Subcutaneous preadipocyte (primary cell): Measurements from ENCODE around the gene EXTL1. TPM values are rescaled to one million over a fixed set of nuclear protein-coding genes. Genes with fewer than 3 reads are reported as not detected.

Source experiments
- small RNA-seq: library from RNA; depleted of rRNA; stranded (forward); fragments of <200 nt; gene quantifications from one replicate; pipeline ENCODE3, GENCODE V24; 2012
- total RNA-seq: library from RNA; depleted of rRNA; stranded (reverse); fragments of >200 nt; gene quantifications from 2 replicates; pipeline ENCODE4 v1.2.3, GENCODE V29; 2012

The EXTL1 gene, protein sequence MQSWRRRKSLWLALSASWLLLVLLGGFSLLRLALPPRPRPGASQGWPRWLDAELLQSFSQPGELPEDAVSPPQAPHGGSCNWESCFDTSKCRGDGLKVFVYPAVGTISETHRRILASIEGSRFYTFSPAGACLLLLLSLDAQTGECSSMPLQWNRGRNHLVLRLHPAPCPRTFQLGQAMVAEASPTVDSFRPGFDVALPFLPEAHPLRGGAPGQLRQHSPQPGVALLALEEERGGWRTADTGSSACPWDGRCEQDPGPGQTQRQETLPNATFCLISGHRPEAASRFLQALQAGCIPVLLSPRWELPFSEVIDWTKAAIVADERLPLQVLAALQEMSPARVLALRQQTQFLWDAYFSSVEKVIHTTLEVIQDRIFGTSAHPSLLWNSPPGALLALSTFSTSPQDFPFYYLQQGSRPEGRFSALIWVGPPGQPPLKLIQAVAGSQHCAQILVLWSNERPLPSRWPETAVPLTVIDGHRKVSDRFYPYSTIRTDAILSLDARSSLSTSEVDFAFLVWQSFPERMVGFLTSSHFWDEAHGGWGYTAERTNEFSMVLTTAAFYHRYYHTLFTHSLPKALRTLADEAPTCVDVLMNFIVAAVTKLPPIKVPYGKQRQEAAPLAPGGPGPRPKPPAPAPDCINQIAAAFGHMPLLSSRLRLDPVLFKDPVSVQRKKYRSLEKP
- under 0.01 TPM in 2 replicates for total RNA-seq

GRCh38 chr1:26021647-26022403 lies at the start of gene EXTL1:
EXTL1 (plus strand) TSS chr1:26021775; CDS start chr1:26022647, 872 bp downstream.

GRCh38 chr1:25997828-25998761 lies 23.5 kb upstream of the EXTL1 start, which contains the start of gene PAFAH2:
PAFAH2 (minus strand) TSS chr1:25998063; CDS start chr1:25990816, 7,247 bp downstream.

GRCh38 chr1:26045722-26046245 lies 24.2 kb downstream of the EXTL1 start, which contains the start of gene SLC30A2:
SLC30A2 (minus strand) TSS chr1:26046118; CDS start chr1:26045896, 222 bp downstream.

GRCh38 chr1:26067432-26067911 lies 45.9 kb downstream of the EXTL1 start, which contains the start of gene TRIM63:
TRIM63 (minus strand) TSS chr1:26067630; CDS start chr1:26067494, 136 bp downstream.

Small RNAs within 50 kb of the gene (small RNA-seq; reads per million reads assigned to genes)
- gene RF00283 (not detected), gene RF00492 (not detected)

Other genes starting within 250 kb of the EXTL1 start
- 36.0 and 47.9 TPM in 2 replicates for gene SELENON, start 221.6 kb upstream of the EXTL1 start, total RNA-seq
- 33.1 and 37.7 TPM in 2 replicates for gene MTFR1L, start 201.8 kb upstream of the EXTL1 start, total RNA-seq
- gene AUNIP, start 162.3 kb upstream of the EXTL1 start, total RNA-seq = 2.6 and 5.3 TPM in 2 replicates
- 6.1 and 7.3 TPM in 2 replicates for gene PAQR7, start 146.1 kb upstream of the EXTL1 start, total RNA-seq
- 57.0 and 69.4 TPM in 2 replicates for gene STMN1, start 115.4 kb upstream of the EXTL1 start, total RNA-seq
- 6.6 and 10.0 TPM in 2 replicates for gene PAFAH2, start 23.7 kb upstream of the EXTL1 start, total RNA-seq
- not detected in 2 replicates for gene SLC30A2, start 24.3 kb downstream of the EXTL1 start, total RNA-seq
- gene TRIM63, start 45.9 kb downstream of the EXTL1 start, total RNA-seq = under 0.01 TPM in 1 of 2 replicates, not detected in the other
- gene PDIK1L, start 90.0 kb downstream of the EXTL1 start, total RNA-seq = 2.9 and 4.7 TPM in 2 replicates
- gene FAM110D, start 137.3 kb downstream of the EXTL1 start, total RNA-seq = not detected in 2 replicates
- gene C1orf232, start 147.2 kb downstream of the EXTL1 start, total RNA-seq = not detected in 2 replicates
- 23.7 and 37.5 TPM in 2 replicates for gene ZNF593, start 148.1 kb downstream of the EXTL1 start, total RNA-seq
- under 0.01 TPM in 1 of 2 replicates, not detected in the other for gene ZNF593OS, start 150.1 kb downstream of the EXTL1 start, total RNA-seq
- gene CNKSR1, start 155.7 kb downstream of the EXTL1 start, total RNA-seq = under 0.01 TPM in 1 of 2 replicates, not detected in the other
- gene CATSPER4, start 168.8 kb downstream of the EXTL1 start, total RNA-seq = not detected in 2 replicates
- 6.6 and 15.6 TPM in 2 replicates for gene CEP85, start 212.4 kb downstream of the EXTL1 start, total RNA-seq